ENCODE measurements around the gene FMC1.
"Not testable (repeated sequence)": the region's sequence is repeated elsewhere in the genome, so short reads cannot be mapped to it uniquely, and the experiment has no call there.

FMC1 gene

GRCh38 chr7:139340808-139341057, 404 bp upstream of the FMC1 start:
- peak; percentile 64 for DNase-seq

GRCh38 chr7:139341776-139342226, 664 bp downstream of the FMC1 start:
- no peak for DNase-seq

GRCh38 chr7:139345042-139345441, 3.9 kb downstream of the FMC1 start:
- no peak for DNase-seq

GRCh38 chr7:139351027-139351426, 9.9 kb downstream of the FMC1 start:
- DNase-seq, result no peak

GRCh38 chr7:139354729-139355128, 13.6 kb downstream of the FMC1 start:
- no peak for DNase-seq

GRCh38 chr7:139355320-139355719, 14.2 kb downstream of the FMC1 start:
- DNase-seq, result no peak

GRCh38 chr7:139357729-139358506, 16.8 kb downstream of the FMC1 start:
- DNase-seq, result not testable (repeated sequence)

- DNase-seq, result no peak
These were observed 17.6 kb downstream of the FMC1 start for GRCh38 chr7:139358541-139359365.

GRCh38 chr7:139359366-139360209, 18.5 kb downstream of the FMC1 start, which contains the start of gene LUC7L2:
LUC7L2 (plus strand) TSS chr7:139359894; CDS start chr7:139360262, 368 bp downstream.
- peak; percentile 99 for DNase-seq

- DNase-seq, result peak; percentile 95
These were observed 19.2 kb downstream of the FMC1 start for GRCh38 chr7:139360210-139360947.

GRCh38 chr7:139360948-139361307, 19.8 kb downstream of the FMC1 start:
- DNase-seq, result no peak

- DNase-seq, result no peak
These were observed 20.4 kb downstream of the FMC1 start for GRCh38 chr7:139361523-139361922.

- no peak for DNase-seq
These were observed 21.2 kb downstream of the FMC1 start for GRCh38 chr7:139362302-139362701.

- DNase-seq, result no peak
These were observed 21.8 kb downstream of the FMC1 start for GRCh38 chr7:139362981-139363380.

- no peak for DNase-seq
These were observed 24.2 kb downstream of the FMC1 start for GRCh38 chr7:139365336-139365735.

GRCh38 chr7:139366400-139366799, 25.3 kb downstream of the FMC1 start:
- DNase-seq, result no peak

GRCh38 chr7:139367438-139368155, 26.5 kb downstream of the FMC1 start:
- DNase-seq, result no peak

- DNase-seq, result no peak
These were observed 29.3 kb downstream of the FMC1 start for GRCh38 chr7:139370301-139370942.

GRCh38 chr7:139370943-139371313, 29.8 kb downstream of the FMC1 start:
- no peak for DNase-seq

GRCh38 chr7:139374246-139374645, 33.1 kb downstream of the FMC1 start:
- no peak for DNase-seq

GRCh38 chr7:139382439-139382838, 41.3 kb downstream of the FMC1 start:
- DNase-seq, result no peak
